Testis (tissue), 2 donors: ENCODE measurements around the gene TTC22.

Source experiments
- CTCF ChIP-seq, 3 experiments: fragments of 450-650 bp in 2 of 3; fragments of 200-600 bp in 1 of 3; sonication (generic) in 1 of 3; IDR thresholded peaks; one replicate each; pipeline ENCODE4 v1.5.1; 2016 to 2019; ENCODE audit warnings: antibody characterized with exemption in 3 of 3, mild to moderate bottlenecking in 2 of 3, moderate library complexity in 1 of 3
- POLR2A ChIP-seq: fragments of 450-650 bp; IDR thresholded peaks from one replicate; pipeline ENCODE4 v1.6.1; 2017; ENCODE audit warnings: antibody characterized with exemption, mild to moderate bottlenecking, moderate library complexity

- TF ChIP-seq CTCF (IDR thresholded peaks at IDR 0.05) = no peak
- no peak for TF ChIP-seq POLR2A
Observed at GRCh38 chr1:54804471-54805132, 3.5 kb upstream of the TTC22 start.
